ENCODE measurements around the gene CDC40. TPM values are rescaled to one million over a fixed set of nuclear protein-coding genes. Genes with fewer than 3 reads are reported as not detected.

The CDC40 gene
- total and polyA plus RNA-seq, 4 donors: 5.5 to 25.3 (median 15.6) TPM

DNA sequence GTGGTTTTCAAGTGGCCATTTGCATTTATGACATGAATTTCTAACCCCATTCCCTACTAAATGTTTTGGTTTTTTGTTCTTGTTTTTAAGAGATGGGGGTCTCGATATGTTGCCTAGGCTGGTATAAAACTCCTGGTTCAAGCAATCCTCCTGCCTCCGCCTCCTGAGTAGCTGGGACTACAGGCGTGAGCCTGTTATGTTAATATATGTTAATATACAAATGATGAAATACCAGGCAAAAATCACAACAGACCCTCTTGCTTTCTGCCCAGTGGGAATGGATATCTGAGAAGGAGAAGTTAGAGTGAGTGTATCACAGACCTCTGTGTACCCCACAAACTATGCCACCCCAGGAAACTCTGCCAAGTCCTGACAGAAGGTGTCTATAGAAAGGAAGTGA, 66.2 kb downstream of the CDC40 start:
- Histone ChIP-seq H3K4me3 (no peak overlapping the region), H3K27ac (ENCODE audit: low read depth in 1 of 2, low read length in 1 of 2) (no peak overlapping the region), H3K9ac (ENCODE audit: insufficient read depth in 1 of 2, low read length in 2 of 2) (no peak overlapping the region), H3K27me3 (ENCODE audit: control insufficient read depth in 3 of 3, insufficient read depth in 3 of 3, low read length in 2 of 3) (no peaks in the 10 kb centered on the region), H3K36me3 (ENCODE audit: control insufficient read depth in 4 of 4, insufficient read depth in 4 of 4, low read length in 4 of 4) (no peaks in the 10 kb centered on the region), H3K4me1 (ENCODE audit: control insufficient read depth in 5 of 5, insufficient read depth in 5 of 5, low read length in 5 of 5) (no peaks in the 10 kb centered on the region), H3K9me3 (ENCODE audit: control insufficient read depth in 4 of 4, insufficient read depth in 3 of 4, low read length in 3 of 4) (peaks cover 0 to 2% (median 0%) of the 10 kb centered on the region in 4 donors)
- ATAC-seq (ENCODE audit: insufficient read depth, low FRiP score) (no peak), DNase-seq (no peak)
- TF ChIP-seq, protein P1, sequence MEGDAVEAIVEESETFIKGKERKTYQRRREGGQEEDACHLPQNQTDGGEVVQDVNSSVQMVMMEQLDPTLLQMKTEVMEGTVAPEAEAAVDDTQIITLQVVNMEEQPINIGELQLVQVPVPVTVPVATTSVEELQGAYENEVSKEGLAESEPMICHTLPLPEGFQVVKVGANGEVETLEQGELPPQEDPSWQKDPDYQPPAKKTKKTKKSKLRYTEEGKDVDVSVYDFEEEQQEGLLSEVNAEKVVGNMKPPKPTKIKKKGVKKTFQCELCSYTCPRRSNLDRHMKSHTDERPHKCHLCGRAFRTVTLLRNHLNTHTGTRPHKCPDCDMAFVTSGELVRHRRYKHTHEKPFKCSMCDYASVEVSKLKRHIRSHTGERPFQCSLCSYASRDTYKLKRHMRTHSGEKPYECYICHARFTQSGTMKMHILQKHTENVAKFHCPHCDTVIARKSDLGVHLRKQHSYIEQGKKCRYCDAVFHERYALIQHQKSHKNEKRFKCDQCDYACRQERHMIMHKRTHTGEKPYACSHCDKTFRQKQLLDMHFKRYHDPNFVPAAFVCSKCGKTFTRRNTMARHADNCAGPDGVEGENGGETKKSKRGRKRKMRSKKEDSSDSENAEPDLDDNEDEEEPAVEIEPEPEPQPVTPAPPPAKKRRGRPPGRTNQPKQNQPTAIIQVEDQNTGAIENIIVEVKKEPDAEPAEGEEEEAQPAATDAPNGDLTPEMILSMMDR (IDR thresholded peaks at IDR 0.05; ENCODE audit: control extremely low read depth, extremely low read depth): no peak
- WGBS, 2 donors: 95 to 97% methylated on average over 3 of the region's 3 CpGs

GRCh38 chr6:110246900-110247546, 66.8 kb downstream of the CDC40 start:
- H3K4me1 ChIP-seq (ENCODE audit: control insufficient read depth in 5 of 5, insufficient read depth in 5 of 5, low read length in 5 of 5): no peaks in the 10 kb centered on the region
- peaks cover 0 to 5% (median 0%) of the 10 kb centered on the region in 4 donors for H3K9me3 ChIP-seq (ENCODE audit: control insufficient read depth in 4 of 4, insufficient read depth in 3 of 4, low read length in 3 of 4)
- H3K9ac ChIP-seq (ENCODE audit: insufficient read depth in 1 of 2, low read length in 2 of 2): no peak overlapping the region
- H3K36me3 ChIP-seq (ENCODE audit: control insufficient read depth in 4 of 4, insufficient read depth in 4 of 4, low read length in 4 of 4): no peaks in the 10 kb centered on the region
- H3K27ac ChIP-seq (ENCODE audit: low read depth in 1 of 2, low read length in 1 of 2): no peak overlapping the region
- WGBS, 2 donors: 96 to 99% methylated on average over 3 of the region's 3 CpGs
- TF ChIP-seq, protein P1 (IDR thresholded peaks at IDR 0.05; ENCODE audit: control extremely low read depth, extremely low read depth): no peak
- ATAC-seq (ENCODE audit: insufficient read depth, low FRiP score) (no peak), DNase-seq (no peak)
- no peaks in the 10 kb centered on the region for H3K27me3 ChIP-seq (ENCODE audit: control insufficient read depth in 3 of 3, insufficient read depth in 3 of 3, low read length in 2 of 3)
- no peak overlapping the region for H3K4me3 ChIP-seq

- Histone ChIP-seq H3K4me1 (ENCODE audit: control insufficient read depth in 5 of 5, insufficient read depth in 5 of 5, low read length in 5 of 5) (no peaks in the 10 kb centered on the region), H3K4me3 (no peak overlapping the region), H3K9me3 (ENCODE audit: control insufficient read depth in 4 of 4, insufficient read depth in 3 of 4, low read length in 3 of 4) (peaks cover 0 to 9% (median 0%) of the 10 kb centered on the region in 4 donors), H3K27me3 (ENCODE audit: control insufficient read depth in 3 of 3, insufficient read depth in 3 of 3, low read length in 2 of 3) (no peaks in the 10 kb centered on the region), H3K36me3 (ENCODE audit: control insufficient read depth in 4 of 4, insufficient read depth in 4 of 4, low read length in 4 of 4) (no peaks in the 10 kb centered on the region), H3K27ac (ENCODE audit: low read depth in 1 of 2, low read length in 1 of 2) (no peak overlapping the region), H3K9ac (ENCODE audit: insufficient read depth in 1 of 2, low read length in 2 of 2) (no peak overlapping the region)
- ATAC-seq (ENCODE audit: insufficient read depth, low FRiP score) (no peak), DNase-seq (no peak)
- WGBS, 2 donors: 75 to 95% methylated on average over 4 of the region's 4 CpGs
- TF ChIP-seq, protein P1 (IDR thresholded peaks at IDR 0.05; ENCODE audit: control extremely low read depth, extremely low read depth): no peak
Measured at GRCh38 chr6:110250058-110250457, 69.8 kb downstream of the CDC40 start.

GRCh38 chr6:110250838-110251237, 70.6 kb downstream of the CDC40 start:
- Histone ChIP-seq H3K9ac (ENCODE audit: insufficient read depth in 1 of 2, low read length in 2 of 2) (no peak overlapping the region), H3K27me3 (ENCODE audit: control insufficient read depth in 3 of 3, insufficient read depth in 3 of 3, low read length in 2 of 3) (no peaks in the 10 kb centered on the region), H3K9me3 (ENCODE audit: control insufficient read depth in 4 of 4, insufficient read depth in 3 of 4, low read length in 3 of 4) (peaks cover 0 to 9% (median 0%) of the 10 kb centered on the region in 4 donors), H3K27ac (ENCODE audit: low read depth in 1 of 2, low read length in 1 of 2) (no peak overlapping the region), H3K36me3 (ENCODE audit: control insufficient read depth in 4 of 4, insufficient read depth in 4 of 4, low read length in 4 of 4) (no peaks in the 10 kb centered on the region), H3K4me3 (no peak overlapping the region), H3K4me1 (ENCODE audit: control insufficient read depth in 5 of 5, insufficient read depth in 5 of 5, low read length in 5 of 5) (no peaks in the 10 kb centered on the region)
- no peak for ATAC-seq (ENCODE audit: insufficient read depth, low FRiP score)
- no peak for DNase-seq
- TF ChIP-seq, protein P1 (IDR thresholded peaks at IDR 0.05; ENCODE audit: control extremely low read depth, extremely low read depth): no peak
- WGBS, 2 donors: 74 to 87% methylated on average over 5 of the region's 5 CpGs
